Measurements from ENCODE around the gene ULBP3.
"Not testable (repeated sequence)": the region's sequence is repeated elsewhere in the genome, so short reads cannot be mapped to it uniquely, and the experiment has no call there.

Gene ULBP3

DNA sequence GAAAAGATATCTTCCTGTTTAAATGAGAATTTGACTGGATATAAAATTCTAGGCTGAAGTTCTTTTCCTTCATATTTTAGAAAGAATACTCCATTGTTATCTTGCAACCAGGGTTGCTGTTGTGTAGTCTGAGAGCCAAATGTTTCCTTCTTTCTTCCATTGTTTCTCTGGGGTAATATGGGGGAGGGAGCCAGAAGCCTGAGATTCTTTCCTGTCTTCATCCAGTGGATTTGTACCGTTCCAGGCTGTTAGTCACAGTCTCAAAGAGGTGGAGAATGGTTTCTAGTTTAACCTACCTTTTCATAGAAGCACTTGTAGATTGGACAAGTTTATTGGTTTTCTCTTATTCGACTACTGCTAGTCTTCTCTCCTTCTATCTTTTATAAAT lies 6.1 kb upstream of the ULBP3 start:
- Histone ChIP-seq H2AFZ (ENCODE audit: low read depth, low read length, severe bottlenecking) (no peak overlapping the region), H3K9ac (ENCODE audit: low read length) (no peak overlapping the region), H3K27me3 (ENCODE audit: low read length) (no peaks in the 10 kb centered on the region), H4K20me1 (ENCODE audit: low read depth, low read length) (no peaks in the 10 kb centered on the region), H3K4me2 (ENCODE audit: low read depth, low read length, poor library complexity, severe bottlenecking) (no peak overlapping the region), H3F3A (ENCODE audit: insufficient read depth) (no peaks in the 10 kb centered on the region), H3K79me2 (ENCODE audit: insufficient read depth, low read length) (no peaks in the 10 kb centered on the region), H3K36me3 (ENCODE audit: low read length) (no peaks in the 10 kb centered on the region), H3K27ac (ENCODE audit: low read depth, low read length) (no peak overlapping the region), H3K4me3 (ENCODE audit: insufficient read depth, low read length, poor library complexity, severe bottlenecking) (no peak overlapping the region), H3K9me3 (ENCODE audit: insufficient read depth, low read length) (no peaks in the 10 kb centered on the region), H3K9me2 (replicated peaks; ENCODE audit: insufficient read depth, low read length) (no peaks in the 10 kb centered on the region)
- TF ChIP-seq, protein P1, sequence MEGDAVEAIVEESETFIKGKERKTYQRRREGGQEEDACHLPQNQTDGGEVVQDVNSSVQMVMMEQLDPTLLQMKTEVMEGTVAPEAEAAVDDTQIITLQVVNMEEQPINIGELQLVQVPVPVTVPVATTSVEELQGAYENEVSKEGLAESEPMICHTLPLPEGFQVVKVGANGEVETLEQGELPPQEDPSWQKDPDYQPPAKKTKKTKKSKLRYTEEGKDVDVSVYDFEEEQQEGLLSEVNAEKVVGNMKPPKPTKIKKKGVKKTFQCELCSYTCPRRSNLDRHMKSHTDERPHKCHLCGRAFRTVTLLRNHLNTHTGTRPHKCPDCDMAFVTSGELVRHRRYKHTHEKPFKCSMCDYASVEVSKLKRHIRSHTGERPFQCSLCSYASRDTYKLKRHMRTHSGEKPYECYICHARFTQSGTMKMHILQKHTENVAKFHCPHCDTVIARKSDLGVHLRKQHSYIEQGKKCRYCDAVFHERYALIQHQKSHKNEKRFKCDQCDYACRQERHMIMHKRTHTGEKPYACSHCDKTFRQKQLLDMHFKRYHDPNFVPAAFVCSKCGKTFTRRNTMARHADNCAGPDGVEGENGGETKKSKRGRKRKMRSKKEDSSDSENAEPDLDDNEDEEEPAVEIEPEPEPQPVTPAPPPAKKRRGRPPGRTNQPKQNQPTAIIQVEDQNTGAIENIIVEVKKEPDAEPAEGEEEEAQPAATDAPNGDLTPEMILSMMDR (IDR thresholded peaks at IDR 0.05; ENCODE audit: insufficient read depth, low read length, poor library complexity, severe bottlenecking), result no peak
- TF ChIP-seq EZH2phosphoT487 (conservative IDR thresholded peaks at IDR 0.05; ENCODE audit: low read length), result no peak

DNA sequence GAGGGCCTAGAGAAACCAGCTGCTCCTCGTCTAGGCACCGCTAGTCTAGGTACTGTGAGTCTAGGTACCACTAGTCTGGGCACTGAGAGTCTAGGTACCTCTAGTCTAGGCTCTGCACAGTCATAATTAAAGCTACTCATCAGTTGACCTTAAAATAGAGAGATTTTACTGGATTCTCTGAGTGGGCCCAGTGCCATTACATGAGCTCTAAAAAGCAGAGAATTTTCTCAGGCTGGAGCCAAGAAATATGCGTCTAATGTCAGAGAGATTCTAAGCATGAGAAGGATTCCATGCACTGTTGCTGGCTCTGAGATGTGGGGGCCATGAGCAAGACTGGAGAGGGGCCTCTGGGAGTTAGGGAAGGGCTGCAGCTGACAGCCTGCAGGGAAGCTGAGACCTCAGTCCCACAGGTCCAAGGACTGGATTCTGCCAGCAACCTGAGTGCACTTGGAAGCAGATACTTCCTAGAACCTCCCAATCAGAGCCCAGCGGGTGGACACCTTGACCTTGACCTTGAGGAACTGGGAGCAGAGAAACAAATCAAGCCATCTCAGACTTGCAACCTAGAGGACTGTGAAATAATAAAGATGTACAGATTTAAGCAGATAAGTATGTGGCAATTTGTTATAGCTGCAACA lies 5.6 kb upstream of the ULBP3 start:
- H4K20me1 ChIP-seq (ENCODE audit: low read depth, low read length); H3K79me2 ChIP-seq (ENCODE audit: insufficient read depth, low read length); H3K9ac ChIP-seq (ENCODE audit: low read length); H3K4me3 ChIP-seq (ENCODE audit: insufficient read depth, low read length, poor library complexity, severe bottlenecking); H3F3A ChIP-seq (ENCODE audit: insufficient read depth); H3K9me2 ChIP-seq (replicated peaks; ENCODE audit: insufficient read depth, low read length); H3K36me3 ChIP-seq (ENCODE audit: low read length); H3K9me3 ChIP-seq (ENCODE audit: insufficient read depth, low read length); H3K4me2 ChIP-seq (ENCODE audit: low read depth, low read length, poor library complexity, severe bottlenecking); H3K27ac ChIP-seq (ENCODE audit: low read depth, low read length); H2AFZ ChIP-seq (ENCODE audit: low read depth, low read length, severe bottlenecking); H3K27me3 ChIP-seq (ENCODE audit: low read length): not testable (repeated sequence)

DNA sequence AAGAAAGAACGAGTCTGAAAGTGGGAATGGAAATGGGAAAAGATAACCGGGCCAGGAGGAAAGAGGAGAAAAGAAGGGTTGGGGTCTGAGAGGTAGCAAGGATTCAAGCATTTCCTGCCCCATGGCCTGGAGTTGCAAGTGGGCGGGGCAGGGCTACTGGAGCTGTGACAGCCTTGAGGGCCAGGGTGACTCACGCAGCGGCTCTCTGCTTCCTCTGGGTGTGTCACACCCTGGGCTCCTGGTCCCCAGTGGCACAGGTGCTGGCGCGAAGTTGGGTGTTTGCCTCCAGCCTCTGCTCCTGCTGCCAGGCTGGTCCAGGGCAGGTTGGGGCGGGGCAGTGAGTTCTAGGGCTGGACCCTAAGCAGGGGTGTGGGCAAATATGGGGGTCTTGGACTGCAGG lies 3.3 kb upstream of the ULBP3 start:
- TF ChIP-seq, protein P1 (IDR thresholded peaks at IDR 0.05; ENCODE audit: insufficient read depth, low read length, poor library complexity, severe bottlenecking), result no peak
- no peak for TF ChIP-seq EZH2phosphoT487 (conservative IDR thresholded peaks at IDR 0.05; ENCODE audit: low read length)
- no peaks in the 10 kb centered on the region for H3K9me2 ChIP-seq (replicated peaks; ENCODE audit: insufficient read depth, low read length)
- no peak overlapping the region for H3K4me3 ChIP-seq (ENCODE audit: insufficient read depth, low read length, poor library complexity, severe bottlenecking)
- no peaks in the 10 kb centered on the region for H3K79me2 ChIP-seq (ENCODE audit: insufficient read depth, low read length)
- no peaks in the 10 kb centered on the region for H3K27me3 ChIP-seq (ENCODE audit: low read length)
- no peaks in the 10 kb centered on the region for H3F3A ChIP-seq (ENCODE audit: insufficient read depth)
- H3K4me2 ChIP-seq (ENCODE audit: low read depth, low read length, poor library complexity, severe bottlenecking), result no peak overlapping the region
- H3K36me3 ChIP-seq (ENCODE audit: low read length), result no peaks in the 10 kb centered on the region
- no peak overlapping the region for H3K9ac ChIP-seq (ENCODE audit: low read length)
- no peak overlapping the region for H3K27ac ChIP-seq (ENCODE audit: low read depth, low read length)
- no peaks in the 10 kb centered on the region for H4K20me1 ChIP-seq (ENCODE audit: low read depth, low read length)
- H2AFZ ChIP-seq (ENCODE audit: low read depth, low read length, severe bottlenecking), result no peak overlapping the region
- no peaks in the 10 kb centered on the region for H3K9me3 ChIP-seq (ENCODE audit: insufficient read depth, low read length)

DNA sequence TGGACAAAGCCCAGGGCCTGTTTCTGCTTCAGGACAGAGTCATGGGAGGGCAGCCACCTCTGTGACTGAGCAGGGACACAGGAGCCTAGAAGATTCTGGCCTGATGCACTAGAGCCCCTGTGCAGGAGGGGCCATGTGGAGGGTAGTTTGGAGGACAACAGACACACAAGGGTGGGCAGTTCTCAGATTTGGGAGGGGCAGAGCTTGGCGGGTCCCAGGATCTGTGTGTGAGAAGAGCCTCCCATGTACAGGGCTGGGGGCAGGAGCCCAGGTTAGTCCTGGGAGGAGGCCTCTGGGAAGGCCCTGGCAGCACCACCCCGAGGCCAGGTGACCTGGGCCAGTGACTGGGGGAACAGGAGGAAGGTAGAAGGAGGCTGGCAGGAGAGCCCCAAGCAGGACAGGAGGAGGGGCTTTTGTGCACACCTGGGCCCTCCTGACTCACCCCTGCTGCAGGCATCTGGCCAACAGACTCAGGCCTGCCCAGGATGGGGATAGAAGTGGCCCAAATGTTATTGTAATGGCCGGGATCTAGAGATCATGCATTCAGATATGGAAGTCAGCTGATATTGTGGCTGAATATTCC lies 1.4 kb upstream of the ULBP3 start:
- H3F3A ChIP-seq (ENCODE audit: insufficient read depth), result no peaks in the 10 kb centered on the region
- H3K27ac ChIP-seq (ENCODE audit: low read depth, low read length), result no peak overlapping the region
- H2AFZ ChIP-seq (ENCODE audit: low read depth, low read length, severe bottlenecking), result no peak overlapping the region
- no peaks in the 10 kb centered on the region for H4K20me1 ChIP-seq (ENCODE audit: low read depth, low read length)
- no peak overlapping the region for H3K4me3 ChIP-seq (ENCODE audit: insufficient read depth, low read length, poor library complexity, severe bottlenecking)
- no peaks in the 10 kb centered on the region for H3K79me2 ChIP-seq (ENCODE audit: insufficient read depth, low read length)
- no peak overlapping the region for H3K9ac ChIP-seq (ENCODE audit: low read length)
- no peak overlapping the region for H3K4me2 ChIP-seq (ENCODE audit: low read depth, low read length, poor library complexity, severe bottlenecking)
- H3K9me2 ChIP-seq (replicated peaks; ENCODE audit: insufficient read depth, low read length), result no peaks in the 10 kb centered on the region
- TF ChIP-seq EZH2phosphoT487 (conservative IDR thresholded peaks at IDR 0.05; ENCODE audit: low read length), result no peak
- TF ChIP-seq, protein P1 (IDR thresholded peaks at IDR 0.05; ENCODE audit: insufficient read depth, low read length, poor library complexity, severe bottlenecking), result no peak
- no peaks in the 10 kb centered on the region for H3K27me3 ChIP-seq (ENCODE audit: low read length)
- no peaks in the 10 kb centered on the region for H3K36me3 ChIP-seq (ENCODE audit: low read length)
- no peaks in the 10 kb centered on the region for H3K9me3 ChIP-seq (ENCODE audit: insufficient read depth, low read length)
